Measurements from ENCODE around the gene RGS1.

- no peak for TF ChIP-seq CTCF (IDR thresholded peaks at IDR 0.05)
- no peak for TF ChIP-seq POLR2A (IDR thresholded peaks at IDR 0.05)
Observed at GRCh38 chr1:192602757-192603156, 27.2 kb downstream of the RGS1 start.
